Fibroblast of villous mesenchyme (primary cell): ENCODE measurements around the gene SLC19A1. TPM values are rescaled to one million over a fixed set of nuclear protein-coding genes. Genes with fewer than 3 reads are reported as not detected.
"Not testable (repeated sequence)": the region's sequence is repeated elsewhere in the genome, so short reads cannot be mapped to it uniquely, and the experiment has no call there.

Experiments
- DNase-seq: peaks from one replicate; pipeline ENCODE4 v3.0.0-alpha.2; 2010; ENCODE audit warnings: low read depth
- H3K4me3 ChIP-seq: 2 replicates; pipeline ENCODE4 v1.5.1; 2011; ENCODE audit warnings: low read depth, mild to moderate bottlenecking, low read length
- total RNA-seq: library from RNA; depleted of rRNA; stranded (reverse); fragments of >200 nt; gene quantifications from 2 replicates; pipeline ENCODE4 v1.2.3, GENCODE V29; 2012
- TF ChIP-seq, protein P1 (sequence below): IDR thresholded peaks from 2 replicates; pipeline ENCODE4 v1.5.1; 2012; ENCODE audit warnings: low read depth, mild to moderate bottlenecking, low read length; ENCODE audit not compliant: insufficient read depth

SLC19A1 gene
- total RNA-seq, 1 donor, result 6.5 TPM

DNA sequence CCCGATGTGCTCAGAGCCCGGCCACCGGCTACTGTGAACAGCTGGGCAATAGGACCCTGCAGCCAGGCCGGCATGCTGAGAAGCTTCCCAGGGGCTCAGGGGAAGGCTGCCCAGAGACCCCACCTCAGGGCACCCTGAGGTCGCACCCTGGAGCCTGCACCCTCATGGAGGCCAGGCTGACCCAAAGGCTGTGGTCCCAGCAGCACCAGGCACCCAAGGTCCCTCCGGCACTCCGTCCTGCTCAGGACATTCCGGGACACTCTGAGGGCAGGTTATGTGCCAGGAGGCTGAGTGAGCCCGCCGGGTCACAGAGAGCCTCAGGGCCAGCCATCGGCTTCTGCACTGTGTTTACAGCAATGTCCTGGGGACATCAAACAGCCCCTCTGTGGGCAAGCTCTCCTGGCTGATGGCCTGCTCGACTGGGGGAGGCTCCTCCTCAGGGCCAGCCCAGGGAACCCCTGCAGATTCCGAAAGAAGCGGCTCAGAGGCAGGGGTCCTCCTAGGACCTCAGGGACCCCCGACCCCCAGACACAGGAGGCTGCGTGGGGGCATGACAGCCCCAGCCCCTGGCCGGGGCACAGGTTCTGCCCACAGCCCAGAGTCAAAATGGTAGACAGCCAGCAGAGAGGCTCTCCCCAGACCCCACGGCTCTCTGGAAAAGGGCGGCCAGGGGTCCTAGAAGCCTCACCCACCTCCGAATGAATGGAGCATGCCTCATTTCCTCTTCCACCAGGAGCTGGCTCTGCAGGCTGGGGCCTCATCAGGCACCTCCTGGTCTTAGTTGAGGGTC is 8.2 kb downstream of the SLC19A1 start:
- no peak overlapping the region for H3K4me3 ChIP-seq
- TF ChIP-seq, protein P1, sequence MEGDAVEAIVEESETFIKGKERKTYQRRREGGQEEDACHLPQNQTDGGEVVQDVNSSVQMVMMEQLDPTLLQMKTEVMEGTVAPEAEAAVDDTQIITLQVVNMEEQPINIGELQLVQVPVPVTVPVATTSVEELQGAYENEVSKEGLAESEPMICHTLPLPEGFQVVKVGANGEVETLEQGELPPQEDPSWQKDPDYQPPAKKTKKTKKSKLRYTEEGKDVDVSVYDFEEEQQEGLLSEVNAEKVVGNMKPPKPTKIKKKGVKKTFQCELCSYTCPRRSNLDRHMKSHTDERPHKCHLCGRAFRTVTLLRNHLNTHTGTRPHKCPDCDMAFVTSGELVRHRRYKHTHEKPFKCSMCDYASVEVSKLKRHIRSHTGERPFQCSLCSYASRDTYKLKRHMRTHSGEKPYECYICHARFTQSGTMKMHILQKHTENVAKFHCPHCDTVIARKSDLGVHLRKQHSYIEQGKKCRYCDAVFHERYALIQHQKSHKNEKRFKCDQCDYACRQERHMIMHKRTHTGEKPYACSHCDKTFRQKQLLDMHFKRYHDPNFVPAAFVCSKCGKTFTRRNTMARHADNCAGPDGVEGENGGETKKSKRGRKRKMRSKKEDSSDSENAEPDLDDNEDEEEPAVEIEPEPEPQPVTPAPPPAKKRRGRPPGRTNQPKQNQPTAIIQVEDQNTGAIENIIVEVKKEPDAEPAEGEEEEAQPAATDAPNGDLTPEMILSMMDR, result no peak
- DNase-seq, result no peak

DNA sequence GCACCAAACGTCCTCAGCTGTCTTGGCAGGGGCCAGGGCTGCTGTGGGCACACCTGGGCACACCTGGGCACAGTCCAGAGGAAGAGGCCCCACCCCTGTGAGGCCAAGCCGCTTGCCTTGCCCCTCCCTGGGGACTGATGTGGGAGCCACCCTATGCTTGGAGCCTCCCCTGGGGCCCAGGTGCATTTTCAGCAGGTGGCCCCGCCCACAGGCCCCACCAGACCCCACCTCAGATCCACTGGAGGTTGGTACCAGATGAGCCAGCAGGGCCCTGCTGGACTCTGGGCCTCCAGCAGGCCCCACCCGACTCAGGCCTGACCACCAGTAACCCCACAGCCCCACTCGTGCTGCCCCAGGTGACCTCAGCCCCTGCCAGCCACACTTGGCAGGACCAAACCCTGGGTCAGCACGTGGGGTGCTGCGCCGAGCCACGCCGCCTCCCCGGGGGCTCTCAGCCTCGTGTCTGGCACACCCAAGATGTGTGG is 8.8 kb downstream of the SLC19A1 start:
- no peak overlapping the region for H3K4me3 ChIP-seq
- TF ChIP-seq, protein P1, result no peak
- DNase-seq, result no peak

DNA sequence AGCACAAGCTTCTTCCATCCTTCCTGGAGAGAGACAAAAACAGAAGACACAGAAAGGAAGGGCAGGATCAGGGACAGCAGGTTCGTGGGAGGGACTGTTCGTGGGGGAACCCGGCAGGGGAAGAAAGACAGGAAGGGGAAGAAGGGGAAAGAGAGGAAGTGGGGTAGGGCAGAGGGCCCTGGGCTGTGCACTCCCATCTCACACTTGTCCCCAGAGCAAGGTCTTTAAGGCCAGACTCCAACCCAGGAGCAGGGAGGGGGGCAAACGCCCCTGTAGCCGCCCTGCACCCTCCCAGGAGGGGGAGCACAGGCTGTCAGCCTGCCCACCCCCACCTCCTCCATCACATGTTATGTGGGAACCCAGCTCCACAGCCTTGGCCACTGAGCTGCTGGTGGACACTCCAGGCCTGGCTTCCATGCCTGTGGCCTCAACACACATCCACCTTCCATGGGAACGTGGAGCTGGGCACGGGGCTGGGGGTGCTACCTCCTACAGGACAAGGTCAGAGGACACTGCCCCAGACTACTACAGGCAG is 9.3 kb downstream of the SLC19A1 start:
- no peak for DNase-seq
- TF ChIP-seq, protein P1, result no peak
- no peak overlapping the region for H3K4me3 ChIP-seq

DNA sequence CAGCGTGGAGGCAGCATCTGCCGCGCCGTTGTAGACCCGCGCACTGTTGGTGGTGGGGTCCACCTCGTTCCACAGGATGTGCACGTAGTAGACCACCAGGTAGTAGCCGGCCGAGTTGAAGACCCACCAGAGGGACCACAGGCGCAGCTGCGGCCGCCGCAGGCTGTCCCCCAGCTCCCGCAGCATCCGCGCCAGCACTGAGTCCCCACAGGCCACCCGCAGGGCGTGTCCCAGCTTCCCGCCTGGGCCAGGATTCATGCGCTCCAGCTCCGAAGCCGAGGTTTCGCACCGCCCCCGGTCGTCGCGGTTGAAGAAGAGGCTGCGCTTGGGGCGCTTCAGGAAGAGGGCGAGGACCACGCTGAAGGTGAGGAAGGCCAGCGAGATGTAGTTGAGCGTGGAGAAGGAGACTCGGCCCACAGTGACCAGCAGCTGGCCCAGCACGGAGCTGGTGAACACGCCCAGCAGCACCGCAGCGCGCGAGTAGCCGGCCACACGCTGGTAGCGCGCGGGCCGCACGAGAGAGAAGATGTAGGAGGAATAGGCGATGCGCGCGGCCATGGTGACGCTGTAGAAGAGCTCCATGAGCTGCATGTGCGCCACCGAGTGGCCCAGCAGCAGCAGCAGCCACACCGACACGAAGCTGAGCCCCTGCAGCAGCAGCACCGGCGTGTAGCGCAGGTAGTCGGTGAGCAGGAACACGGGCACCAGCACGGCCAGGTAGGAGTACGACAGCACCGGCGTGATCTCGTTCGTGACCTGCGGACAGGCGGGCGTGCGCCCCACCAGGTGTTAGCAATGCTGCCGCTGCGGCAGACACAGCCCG is 10.6 kb downstream of the SLC19A1 start:
- DNase-seq, result no peak
- H3K4me3 ChIP-seq, result no peak overlapping the region
- TF ChIP-seq, protein P1, result no peak

DNA sequence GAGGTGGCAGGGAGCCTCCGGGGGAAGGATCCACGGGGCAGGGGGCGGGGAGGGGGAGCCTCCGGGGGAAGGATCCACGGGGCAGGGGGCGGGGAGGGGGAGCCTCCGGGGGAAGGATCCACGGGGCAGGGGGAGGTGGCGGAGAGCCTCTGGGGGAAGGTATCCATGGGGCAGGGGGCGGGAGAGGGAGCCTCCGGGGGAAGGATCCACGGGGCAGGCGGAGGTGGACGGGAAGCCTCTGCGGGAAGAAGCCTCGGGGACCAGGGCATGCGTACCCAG is 11.2 kb downstream of the SLC19A1 start:
- DNase-seq, H3K4me3 ChIP-seq: not testable (repeated sequence)

DNA sequence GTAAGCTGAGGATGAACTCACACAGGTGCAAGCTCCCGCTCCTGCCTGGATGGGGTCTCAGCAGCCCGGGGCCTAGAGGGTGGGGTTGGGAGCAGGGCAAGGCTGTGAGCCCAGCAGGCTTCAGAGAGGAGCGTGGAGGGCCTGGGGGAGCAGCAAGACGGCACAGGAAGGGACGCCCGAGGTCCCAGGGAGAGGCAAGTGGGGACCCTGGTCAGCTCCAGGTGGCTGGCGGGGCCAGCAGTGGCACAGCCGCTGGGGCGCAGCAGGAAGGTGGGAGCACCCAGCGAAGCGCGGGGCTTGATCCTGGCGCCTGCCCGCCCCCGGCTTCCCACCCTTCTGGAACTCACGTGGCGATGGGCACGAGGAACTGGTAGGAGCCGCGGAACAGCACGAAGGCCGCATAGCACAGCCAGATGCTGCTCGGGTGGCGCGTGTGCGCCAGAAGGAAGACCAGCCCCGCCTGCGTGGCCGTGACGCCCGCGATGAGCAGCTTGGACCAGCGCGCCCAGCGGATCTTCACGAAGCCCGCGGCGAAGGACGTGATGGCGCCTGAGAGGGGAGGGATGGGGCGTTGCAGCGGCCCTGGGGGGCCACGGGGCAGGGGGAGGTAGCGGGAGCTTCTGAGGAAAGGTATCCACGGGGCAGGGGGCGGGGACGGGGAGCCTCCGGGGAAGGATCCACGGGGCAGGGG is 11.7 kb downstream of the SLC19A1 start:
- TF ChIP-seq, protein P1, result no peak
- no peak for DNase-seq
- no peak overlapping the region for H3K4me3 ChIP-seq
